RPMI7951 (cell line): ENCODE data around the gene CMKLR1. TPM values are rescaled to one million over a fixed set of nuclear protein-coding genes. Genes with fewer than 3 reads are reported as not detected.

Experiments used
- DNase-seq: peaks from one replicate; pipeline ENCODE4 v3.0.0-alpha.2; 2012; ENCODE audit warnings: low read depth
- total RNA-seq: library from RNA; depleted of rRNA; stranded (reverse); fragments of >200 nt; shearing (Covaris generic); gene quantifications from 2 replicates; pipeline ENCODE4 v1.2.3, GENCODE V29; 2014

CMKLR1 gene
- total RNA-seq, 1 experiment from 2014 or later: 43.6 TPM

GRCh38 chr12:108363165-108363564, 24.1 kb upstream of the CMKLR1 start:
- DNase-seq: no peak

DNA sequence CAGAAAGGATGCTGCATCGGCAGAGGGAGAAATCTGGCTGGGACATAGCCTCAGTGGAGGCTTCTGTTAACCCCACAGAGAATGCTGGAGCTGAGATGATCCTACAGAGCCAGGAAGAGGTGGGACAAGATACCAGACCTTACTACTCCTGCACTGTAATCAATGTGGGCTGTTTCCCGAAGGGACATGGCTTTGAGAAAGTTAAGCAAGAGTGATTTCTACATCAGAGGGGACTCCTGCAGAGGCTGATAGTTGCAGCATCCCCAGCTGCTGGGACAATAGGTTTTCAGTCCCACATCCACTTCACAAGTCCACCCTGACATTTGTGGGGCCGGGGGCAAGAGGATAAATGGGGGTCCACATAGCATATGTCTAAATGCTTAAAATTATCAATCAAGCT, 22.5 kb upstream of the CMKLR1 start:
- DNase-seq: no peak

- DNase-seq: peak; percentile 88
These were observed 21.4 kb upstream of the CMKLR1 start for GRCh38 chr12:108360487-108360886.

DNA sequence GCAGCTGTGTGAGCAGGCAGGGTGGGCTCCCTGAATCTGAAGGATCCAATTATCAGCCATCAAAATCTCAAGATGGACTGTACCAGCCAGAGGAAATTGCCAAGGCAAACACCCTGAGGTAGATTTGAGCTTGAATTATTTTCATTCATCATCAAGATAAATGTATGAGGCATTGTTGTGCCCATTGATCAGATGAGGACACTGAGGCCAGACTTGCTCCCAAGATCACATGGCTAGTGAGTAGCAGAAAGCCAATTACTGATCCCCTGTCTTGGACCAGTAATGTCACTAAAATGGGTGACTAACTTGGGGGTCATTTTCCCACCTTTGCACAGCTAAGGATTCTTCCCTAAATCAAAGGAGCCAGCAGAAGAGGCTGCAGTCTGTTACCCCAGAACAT, 20.9 kb upstream of the CMKLR1 start:
- no peak for DNase-seq

GRCh38 chr12:108358580-108358965, 19.5 kb upstream of the CMKLR1 start:
- DNase-seq: peak; percentile 52

- DNase-seq: no peak
These were observed 18.9 kb upstream of the CMKLR1 start for GRCh38 chr12:108357834-108358579.

GRCh38 chr12:108356835-108357806, 18.0 kb upstream of the CMKLR1 start:
- no peak for DNase-seq

GRCh38 chr12:108355069-108355468, 16.0 kb upstream of the CMKLR1 start:
- peak; percentile 51 for DNase-seq

- DNase-seq: no peak
These were observed 13.5 kb upstream of the CMKLR1 start for GRCh38 chr12:108352591-108352990.

DNA sequence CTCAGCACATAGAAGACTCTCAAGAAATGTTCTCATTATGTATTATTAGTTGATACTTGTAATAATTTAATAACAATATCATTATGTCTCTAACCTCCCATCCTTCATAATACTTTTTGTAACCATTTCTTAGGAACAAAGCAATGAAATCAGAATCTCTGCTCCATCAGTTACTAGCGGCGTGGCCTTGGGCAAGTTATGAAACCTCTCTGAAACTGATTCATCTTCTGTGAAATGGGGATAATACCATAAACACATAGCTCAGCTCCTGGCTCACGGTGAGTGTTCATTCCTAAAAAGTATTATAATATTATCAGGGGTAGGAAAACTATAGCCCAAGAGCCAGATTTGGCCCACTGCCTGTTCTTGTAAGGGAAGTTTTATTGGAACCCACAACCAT, 11.4 kb upstream of the CMKLR1 start:
- no peak for DNase-seq

DNA sequence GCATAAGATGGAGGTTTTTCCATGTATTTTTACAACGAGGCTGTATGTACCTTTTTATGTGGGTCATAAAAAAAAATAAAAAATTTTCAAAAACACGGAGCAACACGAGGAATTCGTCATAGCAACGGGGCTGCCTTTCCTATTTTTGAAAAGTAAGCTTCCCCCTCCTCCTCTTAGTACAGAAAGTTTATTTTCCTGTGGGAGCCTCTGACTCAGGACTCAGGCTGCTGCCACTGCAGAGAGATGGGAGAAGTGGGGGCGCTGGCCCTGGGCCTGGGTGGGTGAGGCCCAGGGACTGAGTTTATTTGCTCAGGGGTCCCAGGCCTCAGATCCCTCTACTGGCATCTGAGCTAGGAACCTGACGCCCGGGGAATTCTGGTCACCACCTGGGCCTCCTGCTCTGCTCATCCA, 10.2 kb upstream of the CMKLR1 start:
- peak; percentile 53 for DNase-seq

DNA sequence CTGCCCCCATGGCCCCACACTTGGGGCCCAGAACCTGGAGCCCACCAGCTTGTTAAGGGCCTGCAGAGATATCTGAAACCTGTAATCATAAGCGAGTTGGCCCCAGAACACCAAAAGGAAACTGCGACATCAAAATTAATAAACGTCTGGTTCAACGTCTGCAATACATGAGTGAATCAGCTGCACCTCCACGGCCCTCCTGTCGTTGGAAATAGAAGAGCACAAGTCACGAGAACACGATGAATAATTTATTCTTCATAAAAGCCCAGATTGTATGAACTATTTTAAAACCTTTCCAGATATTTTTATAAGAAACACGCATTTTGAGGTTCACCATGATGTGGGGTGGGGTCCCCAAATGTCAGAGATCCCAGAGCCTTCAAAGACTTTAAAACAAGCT, 9.7 kb upstream of the CMKLR1 start:
- DNase-seq: no peak

GRCh38 chr12:108346727-108347710, 7.9 kb upstream of the CMKLR1 start:
- DNase-seq: no peak

GRCh38 chr12:108345716-108346633, 6.9 kb upstream of the CMKLR1 start:
- no peak for DNase-seq

- peak; percentile 89 for DNase-seq
These were observed 3.9 kb upstream of the CMKLR1 start for GRCh38 chr12:108342985-108343384.

- no peak for DNase-seq
These were observed 3.0 kb upstream of the CMKLR1 start for GRCh38 chr12:108341854-108342847.

DNA sequence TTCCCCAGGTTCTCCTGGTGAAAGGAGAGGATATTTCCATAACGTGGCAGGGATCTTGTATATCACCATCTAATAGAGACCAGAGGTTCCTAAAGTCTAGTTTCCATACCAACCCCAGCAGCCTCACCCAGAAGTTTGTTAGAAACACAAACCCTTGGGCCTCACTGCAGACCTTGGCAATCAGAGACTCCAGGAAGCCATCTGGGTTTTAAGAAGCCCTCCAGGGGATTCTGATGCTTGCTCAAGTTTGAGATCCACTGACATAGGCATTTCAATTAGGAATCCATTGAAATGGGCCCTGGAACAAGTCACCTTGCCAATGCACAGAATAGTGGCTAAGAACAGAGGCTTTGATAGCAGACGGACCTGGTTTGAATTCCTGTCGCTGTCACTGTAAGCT, 2.2 kb upstream of the CMKLR1 start:
- DNase-seq: no peak

DNA sequence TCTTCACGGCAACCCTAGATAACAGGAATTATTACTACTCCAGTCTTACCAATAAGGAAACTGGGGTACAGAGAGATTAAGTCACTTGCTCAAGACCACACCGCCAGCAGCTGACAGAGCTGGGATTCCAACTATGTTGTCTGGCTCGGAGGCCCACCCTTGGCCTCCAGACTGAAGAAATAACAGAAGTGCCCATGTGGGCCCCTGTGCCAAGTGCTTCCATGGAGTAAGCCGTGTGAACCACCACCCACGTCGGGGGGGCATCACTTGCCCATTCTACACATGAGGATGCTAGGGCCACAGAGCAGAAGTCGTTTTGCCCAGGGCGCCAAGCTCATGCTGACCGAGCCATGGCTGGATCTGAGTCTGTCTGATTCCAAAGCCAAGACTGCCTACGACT, 926 bp upstream of the CMKLR1 start:
- DNase-seq: no peak
